Ovary (tissue), 9 donors: ENCODE data around the gene PACS2. TPM values are rescaled to one million over a fixed set of nuclear protein-coding genes. Genes with fewer than 3 reads are reported as not detected.

ENCODE experiments used
- DNase-seq, 5 donors: peaks; one replicate each; pipeline ENCODE4 v3.0.0-alpha.2; 2019 to 2020
- H3K27ac ChIP-seq, 2 donors: fragments of 200-600 bp; one replicate each; pipeline versions ENCODE4 v1.5.1 to v1.8.0; 2019 to 2022
- H3K27me3 ChIP-seq: fragments of 200-600 bp; one replicate; pipeline ENCODE4 v1.8.0; 2022
- H3K36me3 ChIP-seq: fragments of 200-600 bp; sonication (generic); one replicate; pipeline ENCODE4 v1.5.1; 2019
- H3K4me1 ChIP-seq: one replicate; pipeline ENCODE4 v1.8.1; 2013; ENCODE audit warnings: mild to moderate bottlenecking, moderate library complexity; ENCODE audit not compliant: insufficient read depth
- H3K4me3 ChIP-seq: fragments of 200-600 bp; sonication (generic); one replicate; pipeline ENCODE4 v1.5.1; 2017
- H3K9me3 ChIP-seq, 2 donors: fragments of 200-600 bp in 1 of 2; sonication (generic) in 1 of 2; one replicate each; pipeline versions ENCODE4 v1.5.1 to v1.8.1; 2013 to 2019; ENCODE audit warnings: mild to moderate bottlenecking in 1 of 2, moderate library complexity in 1 of 2
- CTCF ChIP-seq, 3 donors: fragments of 450-650 bp in 2 of 3; fragments of 200-600 bp in 1 of 3; IDR thresholded peaks; one replicate each; pipeline versions ENCODE4 v1.5.1 to v1.8.0; 2016 to 2022; ENCODE audit warnings: antibody characterized with exemption in 3 of 3, mild to moderate bottlenecking in 1 of 3
- EP300 ChIP-seq: sonication (generic); formaldehyde crosslinking; IDR thresholded peaks from one replicate; pipeline ENCODE4 v1.6.1; 2017; ENCODE audit warnings: antibody characterized with exemption
- POLR2A ChIP-seq: fragments of 450-650 bp; IDR thresholded peaks from one replicate; pipeline ENCODE4 v1.6.1; 2017; ENCODE audit warnings: antibody characterized with exemption, mild to moderate bottlenecking, moderate library complexity
- WGBS, 3 donors: extraction: QIAGEN DNeasy Blood & Tissue Kit in 1 of 3; methylation state at CpG; one replicate each; pipeline versions ENCODE4 v1.1.5 to v1.1.7; 2013 to 2017; 5-methylcytosine and 5-hydroxymethylcytosine counted together
- intact Hi-C, 4 donors: fragments of 100-400 bp; cut with DNase I; formaldehyde crosslinking; loops; one replicate each; pipeline versions ENCODE4 v1.11.0 to v1.15.1; 2022 to 2023
- polyA plus RNA-seq, 2 donors: library from polyadenylated mRNA; stranded (reverse); fragments of 200-250 nt in 1 of 2; fragments of 350-450 nt in 1 of 2; fragmentation: Illumina TruSeq in 1 of 2; extraction: RNeasy Lipid Tissue Mini Kit (QIAGEN cat#74804) in 1 of 2; gene quantifications; one replicate each; pipeline ENCODE4 v1.2.3, GENCODE V29; 2013 to 2014
- total RNA-seq, 7 donors: library from RNA; depleted of rRNA in 2 of 7; stranded (reverse); fragments of >200 nt in 2 of 7; fragmentation: NEBNext Ultra II Directional in 3 of 7; extraction: Animal tissue kit (Norgen Biotek cat#: 25700) in 3 of 7; gene quantifications; one replicate each; pipeline versions ENCODE4 v1.1.0 to v1.2.4, GENCODE V29; 2016 to 2023
- donor health status: DM: no; HTN: no; CAD: no; lungs with moderate emphysema.
- donor health status: DM: no; HTN: no; CAD: no.
- donor health status: Bipolar disorder and iron deficiency.
- donor health status: DM: yes; HTN: yes; CAD: no.
- donor health status: DM: no; HTN: no; CAD: no.
- donor health status: DM: yes; HTN: yes; CAD: no.

The PACS2 gene
- total and polyA plus RNA-seq, 9 donors, result 21.2 to 91.9 (median 60.6) TPM

DNA sequence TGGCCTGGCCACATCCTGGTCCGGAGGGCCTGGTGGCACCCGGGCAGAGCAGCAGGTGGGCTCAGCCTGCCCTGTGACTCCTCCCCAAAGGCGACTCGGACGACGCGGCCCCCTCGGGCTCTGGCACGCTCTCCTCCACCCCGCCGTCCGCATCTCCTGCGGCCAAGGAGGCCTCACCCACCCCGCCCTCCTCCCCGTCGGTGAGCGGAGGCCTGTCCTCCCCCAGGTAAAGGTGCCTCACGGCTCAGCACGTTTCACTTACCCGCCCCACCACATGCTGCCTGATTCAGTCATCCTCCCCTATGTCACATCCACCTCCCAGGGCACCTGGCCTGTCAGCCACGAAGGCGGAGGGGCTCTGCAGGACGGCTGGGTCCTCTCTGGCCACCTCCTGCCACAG, 77.0 kb downstream of the PACS2 start:
- 78 to 87% (median 80%) methylated on average over 22 to 23 of the region's 23 CpGs for WGBS, 3 donors
- no peaks in the 10 kb centered on the region for H3K4me1 ChIP-seq
- intact Hi-C loops, result no loop called here
- peak in 1 of 5 donors; percentile 22 for DNase-seq
- H3K9me3 ChIP-seq, result no peaks in the 10 kb centered on the region
- H3K27ac ChIP-seq, result no peak overlapping the region
- TF ChIP-seq EP300 (no peak), CTCF (IDR thresholded peaks at IDR 0.05) (no peak), POLR2A (no peak)
- no peaks in the 10 kb centered on the region for H3K36me3 ChIP-seq
- no peak overlapping the region for H3K4me3 ChIP-seq
- no peaks in the 10 kb centered on the region for H3K27me3 ChIP-seq

DNA sequence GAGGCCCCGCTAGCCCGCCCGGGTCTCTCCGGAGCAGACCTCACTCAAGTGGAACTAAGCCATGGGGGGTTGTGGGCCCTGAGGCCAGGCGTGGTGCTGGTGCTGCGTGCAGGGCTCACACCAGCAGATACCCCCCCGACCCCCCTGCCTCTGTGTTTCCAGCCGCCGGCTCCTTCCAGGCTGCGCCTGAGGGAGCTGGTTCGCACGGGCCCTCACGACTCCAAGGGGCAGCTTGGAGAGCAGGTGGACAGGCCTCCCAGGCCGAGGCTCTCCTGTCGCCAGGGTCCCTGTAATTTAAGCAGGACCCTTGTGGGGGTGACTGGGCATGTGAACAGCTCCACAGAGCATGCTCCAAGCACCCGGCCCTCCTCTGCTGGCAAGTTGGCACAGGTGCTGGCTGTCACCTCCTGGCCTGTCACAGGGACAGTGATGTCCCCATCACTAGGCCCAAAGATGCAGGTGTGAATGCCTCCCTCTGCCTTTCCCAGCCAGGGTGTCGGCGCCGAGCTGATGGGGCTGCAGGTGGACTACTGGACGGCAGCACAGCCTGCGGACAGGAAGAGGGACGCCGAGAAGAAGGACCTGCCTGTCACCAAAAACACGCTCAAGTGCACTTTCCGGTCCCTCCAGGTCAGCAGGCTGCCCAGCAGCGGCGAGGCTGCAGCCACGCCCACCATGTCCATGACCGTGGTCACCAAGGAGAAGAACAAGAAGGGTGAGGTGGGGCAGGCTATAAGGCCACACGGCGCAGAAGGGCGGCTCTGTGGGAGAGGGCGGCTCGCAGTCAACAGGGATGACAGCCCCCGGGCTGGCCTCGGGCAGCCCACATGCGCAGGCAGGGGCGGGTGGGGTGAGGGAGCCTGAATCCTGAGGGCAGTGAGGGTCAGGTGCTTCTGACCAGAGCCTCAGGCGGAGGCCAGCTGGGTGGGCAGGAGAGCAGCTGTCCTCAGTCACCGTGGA, 77.9 kb downstream of the PACS2 start:
- Histone ChIP-seq H3K9me3 (no peaks in the 10 kb centered on the region), H3K4me3 (no peak overlapping the region), H3K27me3 (no peaks in the 10 kb centered on the region), H3K4me1 (peaks cover under 1% of the 10 kb centered on the region), H3K27ac (no peak overlapping the region), H3K36me3 (no peaks in the 10 kb centered on the region)
- DNase-seq, result peak in 1 of 5 donors; percentile 21
- intact Hi-C loops, result no loop called here
- 88 to 90% (median 90%) methylated on average over 38 to 40 of the region's 40 CpGs for WGBS, 3 donors
- TF ChIP-seq CTCF (IDR thresholded peaks at IDR 0.05), result no peak
- TF ChIP-seq POLR2A, result no peak
- TF ChIP-seq EP300, result no peak

GRCh38 chr14:105393151-105393550, 78.6 kb downstream of the PACS2 start:
- H3K4me1 ChIP-seq, result peaks cover 5% of the 10 kb centered on the region
- H3K9me3 ChIP-seq, result no peaks in the 10 kb centered on the region
- H3K36me3 ChIP-seq, result no peaks in the 10 kb centered on the region
- no peak overlapping the region for H3K27ac ChIP-seq
- DNase-seq, result peak in 1 of 5 donors; percentile 21
- intact Hi-C loops, result no loop called here
- no peak overlapping the region for H3K4me3 ChIP-seq
- WGBS, 3 donors, result 85 to 88% (median 87%) methylated on average over 14 of the region's 14 CpGs
- TF ChIP-seq EP300 (no peak), POLR2A (no peak), CTCF (IDR thresholded peaks at IDR 0.05) (no peak)
- no peaks in the 10 kb centered on the region for H3K27me3 ChIP-seq

DNA sequence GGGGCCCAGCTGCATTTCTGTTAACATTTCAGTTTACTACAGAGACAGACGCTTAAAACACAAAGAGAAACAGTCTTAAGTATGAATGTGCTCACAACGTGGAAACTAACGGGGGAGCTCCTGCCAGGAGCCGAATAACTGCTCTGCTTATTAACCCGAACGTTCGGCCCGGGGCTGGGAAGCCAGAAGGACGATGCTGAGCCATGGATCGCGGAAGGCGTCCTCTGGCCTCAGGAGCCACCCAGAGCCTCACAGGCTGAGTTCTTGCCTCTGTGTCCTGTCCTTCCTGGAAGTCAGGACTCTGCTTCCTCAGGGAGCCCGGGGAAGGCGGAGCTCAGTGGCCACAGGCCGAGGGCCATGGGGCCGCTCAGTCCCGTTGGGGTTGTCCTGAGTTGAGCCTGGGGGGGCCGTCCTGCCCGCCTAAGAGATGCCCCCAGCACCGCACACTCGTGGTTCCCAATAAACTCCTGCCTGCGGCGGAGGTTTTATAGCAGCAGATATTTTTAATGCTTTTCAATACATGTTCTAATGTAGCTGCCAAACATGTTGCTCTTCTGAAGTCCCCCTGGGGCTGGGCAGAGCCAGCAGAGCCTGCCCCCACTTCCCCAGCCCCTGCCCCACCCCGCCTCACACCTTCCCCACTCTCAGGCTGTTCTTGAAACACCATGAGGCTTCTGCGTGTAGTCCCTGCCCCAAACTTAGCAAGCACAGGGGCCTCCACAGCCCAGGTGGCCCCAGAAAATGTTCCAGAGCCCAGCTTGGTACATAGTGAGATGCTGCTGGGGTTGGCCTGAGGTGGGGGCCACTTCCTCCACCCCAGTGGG, 80.4 kb downstream of the PACS2 start:
- no peak for TF ChIP-seq EP300
- TF ChIP-seq POLR2A, result no peak
- no peak for TF ChIP-seq CTCF (IDR thresholded peaks at IDR 0.05)
- Histone ChIP-seq H3K9me3 (no peaks in the 10 kb centered on the region), H3K27me3 (no peaks in the 10 kb centered on the region), H3K4me3 (no peak overlapping the region), H3K4me1 (peaks cover 13% of the 10 kb centered on the region), H3K36me3 (no peaks in the 10 kb centered on the region), H3K27ac (no peak overlapping the region)
- DNase-seq, result peak in 1 of 5 donors; percentile 19
- intact Hi-C loops, result no loop called here
- 78 to 81% (median 78%) methylated on average over 25 of the region's 25 CpGs for WGBS, 3 donors
